NOMO-1 (cell line): ENCODE measurements around the gene AOAH.

ENCODE experiments used
- DNase-seq, 2 experiments: peaks; one replicate each; lab custom pipeline; 2025; ENCODE audit not compliant: unreplicated experiment in 2 of 2; lab: John Stamatoyannopoulos, UW

AOAH gene

GRCh38 chr7:36723951-36724664 lies at the start of gene AOAH:
TSS of gene AOAH (minus strand) at chr7:36724494. CDS start at chr7:36724148, 346 bp downstream.
- peak; percentile 94 to 97 for DNase-seq

- DNase-seq, result no peak
Observed at GRCh38 chr7:36766451-36766850, 42.2 kb upstream of the AOAH start.

GRCh38 chr7:36765605-36766004 lies 41.3 kb upstream of the AOAH start:
- no peak for DNase-seq

GRCh38 chr7:36764929-36765328 lies 40.6 kb upstream of the AOAH start:
- no peak for DNase-seq

GRCh38 chr7:36763132-36763816 lies 39.0 kb upstream of the AOAH start:
- no peak for DNase-seq

- DNase-seq, result no peak
Observed at GRCh38 chr7:36762394-36762793, 38.1 kb upstream of the AOAH start.

- no peak for DNase-seq
Observed at GRCh38 chr7:36761835-36762234, 37.5 kb upstream of the AOAH start.

- DNase-seq, result no peak
Observed at GRCh38 chr7:36760856-36761762, 36.8 kb upstream of the AOAH start.

GRCh38 chr7:36758879-36759278 lies 34.6 kb upstream of the AOAH start:
- no peak for DNase-seq

- no peak for DNase-seq
Observed at GRCh38 chr7:36755484-36755883, 31.2 kb upstream of the AOAH start.

- DNase-seq, result no peak
Observed at GRCh38 chr7:36752026-36752711, 27.9 kb upstream of the AOAH start.

- no peak for DNase-seq
Observed at GRCh38 chr7:36750451-36750850, 26.2 kb upstream of the AOAH start.

GRCh38 chr7:36749282-36749960 lies 25.1 kb upstream of the AOAH start:
- peak; percentile 87 to 97 for DNase-seq

- DNase-seq, result no peak
Observed at GRCh38 chr7:36748017-36748487, 23.8 kb upstream of the AOAH start.

GRCh38 chr7:36747280-36748016 lies 23.2 kb upstream of the AOAH start:
- peak in 1 of 2 experiments; percentile 24 for DNase-seq

- peak; percentile 62 to 66 for DNase-seq
Observed at GRCh38 chr7:36746347-36746746, 22.1 kb upstream of the AOAH start.

GRCh38 chr7:36742911-36743775 lies 18.8 kb upstream of the AOAH start:
- peak; percentile 81 to 93 for DNase-seq

- DNase-seq, result no peak
Observed at GRCh38 chr7:36741866-36742265, 17.6 kb upstream of the AOAH start.
